22Rv1 (cell line): ENCODE data around the gene NSG1.

Experiments
- ZFX ChIP-seq: fragments of 450-650 bp; IDR thresholded peaks from 2 replicates; pipeline ENCODE4 v1.6.1; 2017; ENCODE audit warnings: antibody characterized with exemption, borderline replicate concordance
- TF ChIP-seq, protein P1 (sequence below): fragments of 450-650 bp; IDR thresholded peaks from 2 replicates; pipeline ENCODE4 v1.5.1; 2017; ENCODE audit warnings: mild to moderate bottlenecking

DNA sequence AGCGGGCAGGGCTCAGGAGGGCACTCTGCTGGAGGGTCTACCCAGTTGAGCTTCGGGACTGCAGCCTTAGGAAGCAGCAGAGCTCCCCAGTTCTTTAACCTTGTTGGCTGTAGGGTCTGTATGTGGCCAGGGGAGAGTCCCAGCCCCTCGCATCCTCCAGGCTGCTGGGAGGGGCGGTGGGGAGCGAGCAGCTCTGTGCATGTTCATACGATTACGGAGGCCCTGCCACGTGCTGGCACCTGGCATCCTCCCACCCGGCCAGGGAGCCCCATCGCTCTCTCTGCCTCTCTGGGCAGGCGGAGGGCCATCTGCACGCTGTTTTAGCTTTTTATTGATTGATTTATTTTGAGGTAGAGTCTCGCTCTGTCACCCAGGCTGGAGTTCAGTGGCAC lies 21.2 kb downstream of the NSG1 start:
- TF ChIP-seq, protein P1, sequence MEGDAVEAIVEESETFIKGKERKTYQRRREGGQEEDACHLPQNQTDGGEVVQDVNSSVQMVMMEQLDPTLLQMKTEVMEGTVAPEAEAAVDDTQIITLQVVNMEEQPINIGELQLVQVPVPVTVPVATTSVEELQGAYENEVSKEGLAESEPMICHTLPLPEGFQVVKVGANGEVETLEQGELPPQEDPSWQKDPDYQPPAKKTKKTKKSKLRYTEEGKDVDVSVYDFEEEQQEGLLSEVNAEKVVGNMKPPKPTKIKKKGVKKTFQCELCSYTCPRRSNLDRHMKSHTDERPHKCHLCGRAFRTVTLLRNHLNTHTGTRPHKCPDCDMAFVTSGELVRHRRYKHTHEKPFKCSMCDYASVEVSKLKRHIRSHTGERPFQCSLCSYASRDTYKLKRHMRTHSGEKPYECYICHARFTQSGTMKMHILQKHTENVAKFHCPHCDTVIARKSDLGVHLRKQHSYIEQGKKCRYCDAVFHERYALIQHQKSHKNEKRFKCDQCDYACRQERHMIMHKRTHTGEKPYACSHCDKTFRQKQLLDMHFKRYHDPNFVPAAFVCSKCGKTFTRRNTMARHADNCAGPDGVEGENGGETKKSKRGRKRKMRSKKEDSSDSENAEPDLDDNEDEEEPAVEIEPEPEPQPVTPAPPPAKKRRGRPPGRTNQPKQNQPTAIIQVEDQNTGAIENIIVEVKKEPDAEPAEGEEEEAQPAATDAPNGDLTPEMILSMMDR = no peak
- TF ChIP-seq ZFX = no peak
